LNCAP (cell line): Measurements from ENCODE around the gene MAP1B.
A peak's percentile ranks its signal among the peaks of the same experiment; 100 is the strongest.

Source experiments
- TF ChIP-seq, protein P1 (sequence below): fragments of 450-650 bp; IDR thresholded peaks from 2 replicates; pipeline ENCODE4 v1.5.1; 2017; ENCODE audit warnings: mild to moderate bottlenecking

Gene MAP1B

DNA sequence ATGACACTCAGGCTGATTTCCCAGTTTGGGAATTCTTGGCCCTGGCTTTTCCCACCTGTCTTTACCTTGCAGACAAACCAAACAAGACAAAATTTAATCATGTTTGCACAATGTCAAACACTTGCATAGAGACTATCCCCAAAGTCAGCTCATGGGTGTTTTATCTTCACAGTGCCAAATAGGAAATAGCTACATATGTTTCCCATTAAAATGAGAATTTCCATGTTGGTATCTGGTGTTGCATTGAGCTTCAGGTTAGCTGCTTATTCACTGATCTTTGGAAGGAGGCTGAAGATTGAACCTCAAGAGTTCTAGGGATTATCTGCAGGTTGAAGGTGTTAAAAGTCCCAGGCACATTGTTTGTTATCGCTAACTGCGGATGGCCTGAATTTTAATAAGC, 19.5 kb downstream of the MAP1B start:
- TF ChIP-seq, protein P1, sequence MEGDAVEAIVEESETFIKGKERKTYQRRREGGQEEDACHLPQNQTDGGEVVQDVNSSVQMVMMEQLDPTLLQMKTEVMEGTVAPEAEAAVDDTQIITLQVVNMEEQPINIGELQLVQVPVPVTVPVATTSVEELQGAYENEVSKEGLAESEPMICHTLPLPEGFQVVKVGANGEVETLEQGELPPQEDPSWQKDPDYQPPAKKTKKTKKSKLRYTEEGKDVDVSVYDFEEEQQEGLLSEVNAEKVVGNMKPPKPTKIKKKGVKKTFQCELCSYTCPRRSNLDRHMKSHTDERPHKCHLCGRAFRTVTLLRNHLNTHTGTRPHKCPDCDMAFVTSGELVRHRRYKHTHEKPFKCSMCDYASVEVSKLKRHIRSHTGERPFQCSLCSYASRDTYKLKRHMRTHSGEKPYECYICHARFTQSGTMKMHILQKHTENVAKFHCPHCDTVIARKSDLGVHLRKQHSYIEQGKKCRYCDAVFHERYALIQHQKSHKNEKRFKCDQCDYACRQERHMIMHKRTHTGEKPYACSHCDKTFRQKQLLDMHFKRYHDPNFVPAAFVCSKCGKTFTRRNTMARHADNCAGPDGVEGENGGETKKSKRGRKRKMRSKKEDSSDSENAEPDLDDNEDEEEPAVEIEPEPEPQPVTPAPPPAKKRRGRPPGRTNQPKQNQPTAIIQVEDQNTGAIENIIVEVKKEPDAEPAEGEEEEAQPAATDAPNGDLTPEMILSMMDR = no peak

DNA sequence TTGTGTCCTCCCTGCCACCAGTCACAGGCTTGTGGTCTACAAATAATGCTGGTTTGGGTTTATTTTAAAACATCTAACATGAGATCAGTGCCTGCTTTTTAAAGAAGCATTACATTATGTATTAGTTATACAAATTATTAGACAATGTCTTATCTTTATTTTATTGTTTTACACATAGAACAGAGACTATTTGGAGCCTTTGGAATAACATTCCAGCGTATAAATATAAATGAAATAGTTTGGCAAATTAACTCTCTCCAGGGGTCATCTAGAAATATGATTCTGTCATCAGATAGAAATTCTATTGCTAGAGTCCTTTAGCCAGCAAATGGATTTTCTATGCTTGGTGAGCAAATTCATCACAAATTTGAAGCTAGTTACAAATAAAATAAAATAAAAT, 22.4 kb downstream of the MAP1B start:
- TF ChIP-seq, protein P1 = no peak

DNA sequence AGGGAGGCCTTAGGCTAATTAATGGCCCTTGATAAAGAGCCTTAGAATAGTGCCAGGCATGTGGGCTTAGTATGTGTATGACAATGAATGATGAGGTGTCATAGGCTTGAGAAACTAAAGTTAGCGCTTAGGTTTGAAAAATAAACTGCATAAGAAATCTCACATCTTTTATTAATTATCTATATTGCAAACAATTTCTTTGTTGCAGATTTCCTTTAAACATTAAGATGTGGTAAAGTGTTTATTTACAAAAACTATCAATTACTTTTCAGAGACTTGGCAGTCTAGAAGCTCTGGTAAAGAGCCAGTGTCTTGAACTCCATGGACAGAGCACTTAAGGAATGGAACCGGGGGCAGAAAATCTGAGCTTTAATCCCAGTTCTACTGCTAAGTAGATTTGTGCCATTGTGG, 23.1 kb downstream of the MAP1B start:
- TF ChIP-seq, protein P1 = no peak

DNA sequence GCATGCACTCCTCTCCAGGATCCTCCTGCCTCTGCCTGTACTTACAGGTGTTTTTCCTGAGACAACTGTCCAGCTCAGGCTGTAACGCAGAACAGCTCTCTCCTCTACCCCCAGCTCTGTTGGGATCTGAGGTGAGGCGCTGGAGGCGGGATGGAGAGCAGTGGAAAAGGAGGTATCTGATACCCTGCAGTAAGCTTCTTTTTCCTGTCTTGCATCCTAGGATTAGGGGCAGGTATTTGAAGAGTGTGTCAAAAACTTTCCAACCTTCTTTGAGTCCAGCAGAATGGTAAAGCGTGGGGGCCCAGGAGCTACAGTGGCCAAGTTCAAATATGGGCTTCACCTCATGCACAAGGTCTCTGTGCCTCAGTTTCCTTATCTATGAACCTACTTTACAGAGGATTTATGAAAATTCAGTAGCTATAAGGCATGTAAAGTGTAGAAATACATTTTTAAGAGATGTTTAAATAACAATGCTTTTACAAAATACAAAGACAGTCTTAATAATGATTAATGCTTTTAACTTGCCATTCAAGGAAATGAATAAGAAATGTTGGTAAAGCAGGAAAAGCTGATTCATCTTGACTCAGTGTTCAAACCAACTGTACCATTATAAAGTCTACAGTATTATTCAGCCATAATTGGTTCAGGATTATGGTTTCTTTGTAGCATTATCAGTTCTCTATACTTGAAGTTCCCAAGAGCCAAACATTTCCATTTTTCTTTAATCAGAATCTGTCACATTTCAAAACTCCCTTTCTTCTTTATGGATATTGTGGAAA, 26.1 kb downstream of the MAP1B start:
- TF ChIP-seq, protein P1 = no peak

DNA sequence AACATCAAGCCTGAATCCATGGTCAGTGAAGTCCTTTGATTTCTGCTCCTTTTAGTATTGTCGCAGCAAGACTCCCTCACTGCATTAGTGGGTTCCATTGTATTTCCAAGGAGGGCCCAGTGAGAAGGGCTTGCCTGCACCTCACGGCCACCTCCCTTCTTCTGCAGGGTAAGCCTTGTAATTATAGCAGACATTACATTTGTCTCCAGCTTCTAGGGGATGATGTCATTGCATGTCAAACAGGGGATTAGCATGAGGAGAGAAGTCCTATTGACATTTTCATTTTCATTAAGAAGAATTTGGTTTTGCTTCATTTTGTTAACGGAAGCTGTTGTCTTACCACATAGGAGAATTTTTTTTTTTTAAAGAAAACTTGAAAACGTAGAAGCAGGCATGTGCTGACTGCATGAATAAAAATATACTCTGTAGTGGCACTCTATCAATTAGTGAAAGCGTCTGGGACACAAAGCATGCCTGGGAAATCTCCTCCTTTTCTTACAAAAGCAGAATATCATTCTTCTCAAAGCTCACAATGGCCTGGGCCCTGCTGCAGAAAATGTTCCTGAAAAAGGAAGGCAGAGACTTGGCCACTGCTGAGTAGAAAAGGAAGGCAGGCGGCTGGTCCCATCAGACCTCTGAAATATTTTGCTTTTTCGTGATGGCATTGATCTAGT, 27.1 kb downstream of the MAP1B start:
- TF ChIP-seq, protein P1 = no peak

DNA sequence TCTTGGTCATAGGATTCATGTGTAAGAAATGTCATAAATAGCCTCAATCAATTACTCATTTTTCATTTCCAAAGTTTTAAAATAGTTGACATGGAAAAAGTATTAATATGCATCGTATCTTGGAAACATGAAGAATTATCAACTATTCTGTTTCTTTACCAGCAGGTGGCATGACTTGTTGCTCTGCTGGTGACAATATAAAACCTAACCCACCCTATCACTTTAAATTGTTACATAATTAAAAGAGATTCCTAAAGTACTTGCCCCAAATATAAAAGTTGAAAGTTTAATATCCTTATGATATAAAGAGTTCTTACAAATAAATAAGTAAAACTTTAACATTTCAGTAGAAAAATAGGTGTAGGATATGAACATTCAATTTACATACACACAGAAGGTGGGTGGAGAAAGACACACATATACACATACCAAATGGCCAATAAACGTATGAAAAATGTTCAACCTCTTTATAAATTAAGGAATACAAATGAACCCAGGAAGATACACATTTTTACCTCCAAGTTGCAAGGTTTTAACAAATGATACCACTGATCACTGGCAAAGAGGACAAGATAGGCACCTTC, 30.6 kb downstream of the MAP1B start:
- TF ChIP-seq, protein P1 = peak; percentile 64

DNA sequence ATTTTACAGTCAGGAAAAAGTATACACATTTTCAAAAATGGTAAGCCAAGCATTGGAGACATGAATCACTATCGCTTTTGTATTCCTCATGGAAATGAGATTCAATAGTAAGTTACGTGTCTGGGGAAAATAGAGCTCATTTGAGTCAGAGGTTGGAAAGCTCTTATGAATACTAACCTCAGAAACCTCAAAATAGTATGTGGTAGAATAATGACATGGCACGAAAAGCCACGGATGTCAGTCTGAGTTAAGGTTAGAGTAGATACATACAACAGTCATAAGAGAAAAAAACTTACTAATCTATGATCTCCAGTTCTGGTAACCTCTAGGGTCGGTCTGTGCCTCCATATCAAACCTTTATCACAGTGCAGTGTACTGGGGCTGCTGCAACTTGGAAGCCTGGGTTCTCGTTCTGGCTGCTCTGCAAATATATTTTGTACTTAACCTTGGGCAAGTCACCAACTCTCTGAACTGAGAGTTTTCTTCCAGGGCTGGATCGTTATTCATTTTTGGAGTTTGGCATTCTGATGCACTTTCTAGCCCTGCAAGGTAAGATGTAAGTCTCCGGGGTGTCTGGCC, 31.8 kb downstream of the MAP1B start:
- TF ChIP-seq, protein P1 = no peak
